ENCODE results near the gene TYROBP.

TYROBP gene

GRCh38 chr19:35904311-35905068 lies 3.6 kb downstream of the TYROBP start:
- Histone ChIP-seq H3K9me2 (replicated peaks; ENCODE audit: insufficient read depth, low read length) (no peaks in the 10 kb centered on the region), H4K20me1 (ENCODE audit: insufficient read depth, low read length) (no peaks in the 10 kb centered on the region), H3K4me1 (ENCODE audit: low read length) (peaks cover 5% of the 10 kb centered on the region; the same call in 1 of the 2 replicates), H3K27ac (ENCODE audit: low read length) (no peak overlapping the region), H3K4me3 (ENCODE audit: low read length) (no peak overlapping the region), H2AFZ (ENCODE audit: low read length) (no peak overlapping the region), H3K4me2 (ENCODE audit: low read depth, low read length) (no peak overlapping the region), H3K79me2 (ENCODE audit: low read length) (no peaks in the 10 kb centered on the region), H3F3A (ENCODE audit: insufficient read depth, low read length) (peaks cover 3% of the 10 kb centered on the region; the same call in 1 of the 2 replicates), H3K27me3 (replicated peaks; ENCODE audit: insufficient read depth, low read length) (peaks cover 43% of the 10 kb centered on the region), H3K36me3 (replicated peaks; ENCODE audit: insufficient read depth, low read length) (no peaks in the 10 kb centered on the region), H3K9me3 (replicated peaks; ENCODE audit: insufficient read depth, low read length) (no peaks in the 10 kb centered on the region), H3K9ac (ENCODE audit: low read length) (no peak overlapping the region)
- no peak for DNase-seq
- no peak for TF ChIP-seq EZH2phosphoT487 (IDR thresholded peaks at IDR 0.05; ENCODE audit: low read length)
- no peak for TF ChIP-seq EZH2 (optimal IDR thresholded peaks at IDR 0.05; ENCODE audit: low read depth, low read length)
- TF ChIP-seq, protein P1, sequence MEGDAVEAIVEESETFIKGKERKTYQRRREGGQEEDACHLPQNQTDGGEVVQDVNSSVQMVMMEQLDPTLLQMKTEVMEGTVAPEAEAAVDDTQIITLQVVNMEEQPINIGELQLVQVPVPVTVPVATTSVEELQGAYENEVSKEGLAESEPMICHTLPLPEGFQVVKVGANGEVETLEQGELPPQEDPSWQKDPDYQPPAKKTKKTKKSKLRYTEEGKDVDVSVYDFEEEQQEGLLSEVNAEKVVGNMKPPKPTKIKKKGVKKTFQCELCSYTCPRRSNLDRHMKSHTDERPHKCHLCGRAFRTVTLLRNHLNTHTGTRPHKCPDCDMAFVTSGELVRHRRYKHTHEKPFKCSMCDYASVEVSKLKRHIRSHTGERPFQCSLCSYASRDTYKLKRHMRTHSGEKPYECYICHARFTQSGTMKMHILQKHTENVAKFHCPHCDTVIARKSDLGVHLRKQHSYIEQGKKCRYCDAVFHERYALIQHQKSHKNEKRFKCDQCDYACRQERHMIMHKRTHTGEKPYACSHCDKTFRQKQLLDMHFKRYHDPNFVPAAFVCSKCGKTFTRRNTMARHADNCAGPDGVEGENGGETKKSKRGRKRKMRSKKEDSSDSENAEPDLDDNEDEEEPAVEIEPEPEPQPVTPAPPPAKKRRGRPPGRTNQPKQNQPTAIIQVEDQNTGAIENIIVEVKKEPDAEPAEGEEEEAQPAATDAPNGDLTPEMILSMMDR (IDR thresholded peaks at IDR 0.05; ENCODE audit: low read length), result no peak

GRCh38 chr19:35903550-35904179 lies 4.4 kb downstream of the TYROBP start:
- Histone ChIP-seq H2AFZ (ENCODE audit: low read length) (peak overlapping the region; percentile 91), H3K36me3 (replicated peaks; ENCODE audit: insufficient read depth, low read length) (no peaks in the 10 kb centered on the region), H3K9me3 (replicated peaks; ENCODE audit: insufficient read depth, low read length) (no peaks in the 10 kb centered on the region), H3K27me3 (replicated peaks; ENCODE audit: insufficient read depth, low read length) (peaks cover 36% of the 10 kb centered on the region), H4K20me1 (ENCODE audit: insufficient read depth, low read length) (no peaks in the 10 kb centered on the region), H3K9ac (ENCODE audit: low read length) (peak overlapping the region; percentile 53; the same call in 1 of the 2 replicates), H3K4me2 (ENCODE audit: low read depth, low read length) (peak overlapping the region; percentile 94), H3K79me2 (ENCODE audit: low read length) (peaks cover 6% of the 10 kb centered on the region; the same call in 1 of the 2 replicates), H3K4me1 (ENCODE audit: low read length) (peaks cover 7% of the 10 kb centered on the region), H3K9me2 (replicated peaks; ENCODE audit: insufficient read depth, low read length) (no peaks in the 10 kb centered on the region), H3K4me3 (ENCODE audit: low read length) (peak overlapping the region; percentile 63), H3F3A (ENCODE audit: insufficient read depth, low read length) (peaks cover 9% of the 10 kb centered on the region; the same call in 1 of the 2 replicates), H3K27ac (ENCODE audit: low read length) (no peak overlapping the region)
- TF ChIP-seq EZH2phosphoT487 (IDR thresholded peaks at IDR 0.05; ENCODE audit: low read length) (no peak), EZH2 (optimal IDR thresholded peaks at IDR 0.05; ENCODE audit: low read depth, low read length) (no peak)
- TF ChIP-seq, protein P1 (IDR thresholded peaks at IDR 0.05; ENCODE audit: low read length), result no peak
- peak; percentile 84 for DNase-seq

- Histone ChIP-seq H3K4me3 (ENCODE audit: low read length) (peak overlapping the region; percentile 63), H2AFZ (ENCODE audit: low read length) (peak overlapping the region; percentile 91), H3K9ac (ENCODE audit: low read length) (peak overlapping the region; percentile 53; the same call in 1 of the 2 replicates), H4K20me1 (ENCODE audit: insufficient read depth, low read length) (no peaks in the 10 kb centered on the region), H3K27ac (ENCODE audit: low read length) (no peak overlapping the region), H3K4me1 (ENCODE audit: low read length) (peaks cover 9% of the 10 kb centered on the region), H3K27me3 (replicated peaks; ENCODE audit: insufficient read depth, low read length) (peaks cover 31% of the 10 kb centered on the region), H3K79me2 (ENCODE audit: low read length) (peaks cover 9% of the 10 kb centered on the region; the same call in 1 of the 2 replicates), H3F3A (ENCODE audit: insufficient read depth, low read length) (peaks cover 9% of the 10 kb centered on the region; the same call in 1 of the 2 replicates), H3K9me2 (replicated peaks; ENCODE audit: insufficient read depth, low read length) (no peaks in the 10 kb centered on the region), H3K4me2 (ENCODE audit: low read depth, low read length) (peak overlapping the region; percentile 94), H3K9me3 (replicated peaks; ENCODE audit: insufficient read depth, low read length) (no peaks in the 10 kb centered on the region), H3K36me3 (replicated peaks; ENCODE audit: insufficient read depth, low read length) (no peaks in the 10 kb centered on the region)
- TF ChIP-seq EZH2phosphoT487 (IDR thresholded peaks at IDR 0.05; ENCODE audit: low read length), result no peak
- TF ChIP-seq EZH2 (optimal IDR thresholded peaks at IDR 0.05; ENCODE audit: low read depth, low read length), result no peak
- TF ChIP-seq, protein P1 (IDR thresholded peaks at IDR 0.05; ENCODE audit: low read length), result no peak
- DNase-seq, result no peak
Observed at GRCh38 chr19:35902870-35903475, 5.1 kb downstream of the TYROBP start.

Data from MM.1S (cell line).